Measurements from ENCODE around the gene VPS33A. TPM values are rescaled to one million over a fixed set of nuclear protein-coding genes. Genes with fewer than 3 reads are reported as not detected.

Gene VPS33A
- polyA plus RNA-seq, 1 donor (not counting 4 experiments of a cell fraction or from before 2014, with no cell fraction given), result 17.5 TPM

- H3K27me3 ChIP-seq (ENCODE audit: control insufficient read depth, extremely low read depth, insufficient read depth, low read length), result no peaks in the 10 kb centered on the region
- H3K4me3 ChIP-seq (ENCODE audit: control insufficient read depth in 2 of 3, extremely low read depth in 1 of 3, insufficient read depth in 2 of 3, low read depth in 1 of 3, low read length in 3 of 3), result no peak overlapping the region
- H3K9me3 ChIP-seq (ENCODE audit: control insufficient read depth, low read depth, low read length), result peaks cover 3% of the 10 kb centered on the region
- TF ChIP-seq EZH2 (IDR thresholded peaks at IDR 0.05; ENCODE audit: low read length) (no peak), CTCF (optimal IDR thresholded peaks at IDR 0.05 in 1 of 3, IDR thresholded peaks at IDR 0.05 in 1 of 3, conservative IDR thresholded peaks at IDR 0.05 in 1 of 3; ENCODE audit: extremely low read depth in 1 of 3, insufficient read depth in 2 of 3, low read length in 3 of 3) (no peak)
- H3K9me1 ChIP-seq (ENCODE audit: control insufficient read depth, extremely low read depth, insufficient read depth, low read length), result no peaks in the 10 kb centered on the region
- no peaks in the 10 kb centered on the region for H4K20me1 ChIP-seq (ENCODE audit: control insufficient read depth, extremely low read depth, insufficient read depth, low read length)
- no peaks in the 10 kb centered on the region for H3K36me3 ChIP-seq (ENCODE audit: control insufficient read depth in 2 of 2, extremely low read depth in 1 of 2, insufficient read depth in 2 of 2, low read length in 2 of 2)
- dilution Hi-C loops (cut with MboI; ENCODE audit: extremely low pct_ligation_motif_present, low sequenced_read_pairs), result no loop called here
- no peak overlapping the region for H3K4me2 ChIP-seq (ENCODE audit: control insufficient read depth, extremely low read depth, insufficient read depth, low read depth, low read length)
- H3K4me1 ChIP-seq (ENCODE audit: control insufficient read depth, extremely low read depth, insufficient read depth, low read length), result no peaks in the 10 kb centered on the region
- H2AFZ ChIP-seq (ENCODE audit: control insufficient read depth, low read length), result no peak overlapping the region
- no peak overlapping the region for H3K27ac ChIP-seq (ENCODE audit: control insufficient read depth, insufficient read depth, low read length)
- DNase-seq (ENCODE audit: low read depth, low spot score) (no peak), FAIRE-seq (no peak)
- H3K79me2 ChIP-seq (ENCODE audit: control insufficient read depth, insufficient read depth, low read length), result no peaks in the 10 kb centered on the region
- no peak overlapping the region for H3K9ac ChIP-seq (ENCODE audit: control insufficient read depth, extremely low read depth, insufficient read depth, low read length)
Measured at GRCh38 chr12:122194804-122195203, 71.5 kb downstream of the VPS33A start.

DNA sequence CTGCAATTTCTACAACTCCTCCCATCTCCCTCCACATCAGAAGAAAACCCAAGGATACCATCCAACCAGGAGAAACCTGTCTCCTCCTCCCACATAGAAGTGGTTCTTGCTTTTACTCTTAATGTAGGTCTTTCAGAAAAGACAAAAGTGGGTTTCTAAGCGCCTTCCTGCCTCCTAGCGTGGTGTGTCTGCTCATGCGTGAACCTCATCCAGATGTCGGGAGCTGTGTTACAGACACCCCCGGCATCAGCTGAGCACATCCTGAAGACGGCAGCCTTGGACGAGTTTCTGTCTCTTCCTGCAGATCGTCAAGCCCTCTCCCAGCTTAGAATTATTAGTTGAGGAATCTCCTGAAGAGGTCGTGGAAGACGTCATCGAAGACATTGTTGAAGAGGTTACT lies 73.9 kb downstream of the VPS33A start:
- Histone ChIP-seq H3K9ac (ENCODE audit: control insufficient read depth, extremely low read depth, insufficient read depth, low read length) (no peak overlapping the region), H3K4me2 (ENCODE audit: control insufficient read depth, extremely low read depth, insufficient read depth, low read depth, low read length) (no peak overlapping the region), H3K27me3 (ENCODE audit: control insufficient read depth, extremely low read depth, insufficient read depth, low read length) (no peaks in the 10 kb centered on the region), H4K20me1 (ENCODE audit: control insufficient read depth, extremely low read depth, insufficient read depth, low read length) (no peaks in the 10 kb centered on the region), H3K79me2 (ENCODE audit: control insufficient read depth, insufficient read depth, low read length) (no peaks in the 10 kb centered on the region), H2AFZ (ENCODE audit: control insufficient read depth, low read length) (no peak overlapping the region), H3K9me3 (ENCODE audit: control insufficient read depth, low read depth, low read length) (peaks cover 3% of the 10 kb centered on the region), H3K9me1 (ENCODE audit: control insufficient read depth, extremely low read depth, insufficient read depth, low read length) (no peaks in the 10 kb centered on the region), H3K36me3 (ENCODE audit: control insufficient read depth in 2 of 2, extremely low read depth in 1 of 2, insufficient read depth in 2 of 2, low read length in 2 of 2) (no peaks in the 10 kb centered on the region), H3K4me1 (ENCODE audit: control insufficient read depth, extremely low read depth, insufficient read depth, low read length) (no peaks in the 10 kb centered on the region), H3K27ac (ENCODE audit: control insufficient read depth, insufficient read depth, low read length) (no peak overlapping the region), H3K4me3 (ENCODE audit: control insufficient read depth in 2 of 3, extremely low read depth in 1 of 3, insufficient read depth in 2 of 3, low read depth in 1 of 3, low read length in 3 of 3) (no peak overlapping the region)
- FAIRE-seq (no peak), DNase-seq (ENCODE audit: low read depth, low spot score) (no peak)
- dilution Hi-C loops (cut with MboI; ENCODE audit: extremely low pct_ligation_motif_present, low sequenced_read_pairs), result no loop called here
- TF ChIP-seq CTCF (optimal IDR thresholded peaks at IDR 0.05 in 1 of 3, IDR thresholded peaks at IDR 0.05 in 1 of 3, conservative IDR thresholded peaks at IDR 0.05 in 1 of 3; ENCODE audit: extremely low read depth in 1 of 3, insufficient read depth in 2 of 3, low read length in 3 of 3) (no peak), EZH2 (IDR thresholded peaks at IDR 0.05; ENCODE audit: low read length) (no peak)

All from keratinocyte (primary cell).